Endothelial cell of umbilical vein (primary cell): ENCODE data around the gene NSUN4.

Source experiments
- EZH2 ChIP-seq: IDR thresholded peaks from 2 replicates; pipeline ENCODE4 v1.6.1; 2012; ENCODE audit warnings: borderline replicate concordance, low read depth, mild to moderate bottlenecking, moderate library complexity, low read length, inconsistent platforms; ENCODE audit not compliant: severe bottlenecking
- FOS ChIP-seq: IDR thresholded peaks from 2 replicates; pipeline ENCODE4 v1.6.1; 2011; ENCODE audit warnings: mild to moderate bottlenecking, low read length, moderate library complexity, borderline replicate concordance; ENCODE audit not compliant: insufficient read depth
- GATA2 ChIP-seq: IDR thresholded peaks from 2 replicates; pipeline ENCODE4 v1.7.0; 2011; ENCODE audit warnings: low read depth, mild to moderate bottlenecking, moderate library complexity, mixed read lengths, low read length; ENCODE audit not compliant: insufficient read length, insufficient read depth
- MYC ChIP-seq: IDR thresholded peaks from one replicate; pipeline ENCODE4 v1.6.1; 2011; ENCODE audit warnings: mild to moderate bottlenecking, low read depth, low read length
- POLR2A ChIP-seq: IDR thresholded peaks from 2 replicates; pipeline ENCODE4 v1.6.1; 2012; ENCODE audit warnings: low read depth, mild to moderate bottlenecking, control low read depth, low read length
- POLR2AphosphoS5 ChIP-seq: IDR thresholded peaks from 2 replicates; pipeline ENCODE4 v1.6.1; 2012; ENCODE audit warnings: low read depth, mild to moderate bottlenecking, control low read depth, low read length, moderate library complexity; ENCODE audit not compliant: insufficient read depth
- TF ChIP-seq, protein P1 (sequence below), 2 donors: IDR thresholded peaks; 1 replicate in 1 of 2; 2 replicates in 1 of 2; pipeline ENCODE4 v1.5.1; 2011; ENCODE audit warnings: low read length in 2 of 2, mild to moderate bottlenecking in 2 of 2, moderate library complexity in 2 of 2, control low read depth in 1 of 2, inconsistent platforms in 1 of 2, low read depth in 1 of 2; ENCODE audit not compliant: insufficient read depth in 1 of 2; ENCODE audit errors: extremely low read depth in 1 of 2
- TF ChIP-seq, protein P2 (sequence below): IDR thresholded peaks from 2 replicates; pipeline ENCODE4 v1.6.1; 2011; ENCODE audit not compliant: insufficient read depth, insufficient read length

DNA sequence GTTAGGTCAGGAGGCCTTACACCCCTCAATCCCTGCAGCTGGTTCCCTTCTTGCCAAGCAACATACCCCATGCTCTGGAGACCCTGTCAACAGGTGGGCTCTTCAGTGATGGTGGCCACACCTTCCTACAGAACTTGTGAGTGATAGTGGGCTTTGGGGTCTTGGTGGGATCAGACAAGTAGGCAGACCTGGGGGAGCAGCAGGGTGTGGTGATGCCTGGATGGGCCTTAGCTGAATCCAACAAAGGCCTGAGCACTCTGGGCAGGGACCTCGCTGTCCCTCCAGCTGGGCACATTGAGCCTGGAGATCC, 68.4 kb downstream of the NSUN4 start:
- TF ChIP-seq POLR2A: no peak
- TF ChIP-seq, protein P1, sequence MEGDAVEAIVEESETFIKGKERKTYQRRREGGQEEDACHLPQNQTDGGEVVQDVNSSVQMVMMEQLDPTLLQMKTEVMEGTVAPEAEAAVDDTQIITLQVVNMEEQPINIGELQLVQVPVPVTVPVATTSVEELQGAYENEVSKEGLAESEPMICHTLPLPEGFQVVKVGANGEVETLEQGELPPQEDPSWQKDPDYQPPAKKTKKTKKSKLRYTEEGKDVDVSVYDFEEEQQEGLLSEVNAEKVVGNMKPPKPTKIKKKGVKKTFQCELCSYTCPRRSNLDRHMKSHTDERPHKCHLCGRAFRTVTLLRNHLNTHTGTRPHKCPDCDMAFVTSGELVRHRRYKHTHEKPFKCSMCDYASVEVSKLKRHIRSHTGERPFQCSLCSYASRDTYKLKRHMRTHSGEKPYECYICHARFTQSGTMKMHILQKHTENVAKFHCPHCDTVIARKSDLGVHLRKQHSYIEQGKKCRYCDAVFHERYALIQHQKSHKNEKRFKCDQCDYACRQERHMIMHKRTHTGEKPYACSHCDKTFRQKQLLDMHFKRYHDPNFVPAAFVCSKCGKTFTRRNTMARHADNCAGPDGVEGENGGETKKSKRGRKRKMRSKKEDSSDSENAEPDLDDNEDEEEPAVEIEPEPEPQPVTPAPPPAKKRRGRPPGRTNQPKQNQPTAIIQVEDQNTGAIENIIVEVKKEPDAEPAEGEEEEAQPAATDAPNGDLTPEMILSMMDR (IDR thresholded peaks at IDR 0.05; ENCODE audit: extremely low read depth in 1 of 2, insufficient read depth in 1 of 2, low read depth in 1 of 2, low read length in 2 of 2): no peak
- no peak for TF ChIP-seq POLR2AphosphoS5
- no peak for TF ChIP-seq EZH2
- TF ChIP-seq, protein P2, sequence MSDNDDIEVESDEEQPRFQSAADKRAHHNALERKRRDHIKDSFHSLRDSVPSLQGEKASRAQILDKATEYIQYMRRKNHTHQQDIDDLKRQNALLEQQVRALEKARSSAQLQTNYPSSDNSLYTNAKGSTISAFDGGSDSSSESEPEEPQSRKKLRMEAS: no peak
- TF ChIP-seq FOS: no peak
- no peak for TF ChIP-seq MYC
- TF ChIP-seq GATA2: no peak
